ENCODE measurements around the gene CLEC4M.

CLEC4M gene

GRCh38 chr19:7742575-7742974 lies 20.5 kb upstream of the CLEC4M start:
- Histone ChIP-seq H3K4me3 (ENCODE audit: insufficient read depth, low read length, poor library complexity, severe bottlenecking) (no peak overlapping the region), H3K27ac (ENCODE audit: low read depth, low read length) (no peak overlapping the region), H2AFZ (ENCODE audit: low read depth, low read length, severe bottlenecking) (no peak overlapping the region), H4K20me1 (ENCODE audit: low read depth, low read length) (no peaks in the 10 kb centered on the region), H3K27me3 (ENCODE audit: low read length) (no peaks in the 10 kb centered on the region), H3K9me2 (replicated peaks; ENCODE audit: insufficient read depth, low read length) (no peaks in the 10 kb centered on the region), H3K79me2 (ENCODE audit: insufficient read depth, low read length) (no peaks in the 10 kb centered on the region), H3F3A (ENCODE audit: insufficient read depth) (no peaks in the 10 kb centered on the region), H3K9me3 (ENCODE audit: insufficient read depth, low read length) (no peaks in the 10 kb centered on the region), H3K4me2 (ENCODE audit: low read depth, low read length, poor library complexity, severe bottlenecking) (no peak overlapping the region), H3K9ac (ENCODE audit: low read length) (no peak overlapping the region), H3K36me3 (ENCODE audit: low read length) (no peaks in the 10 kb centered on the region)
- TF ChIP-seq EZH2phosphoT487 (conservative IDR thresholded peaks at IDR 0.05; ENCODE audit: low read length) (no peak), CTCF (IDR thresholded peaks at IDR 0.05; ENCODE audit: insufficient read depth, low read length, poor library complexity, severe bottlenecking) (no peak)

GRCh38 chr19:7742991-7743390 lies 20.1 kb upstream of the CLEC4M start:
- Histone ChIP-seq H3K9ac (ENCODE audit: low read length) (no peak overlapping the region), H3K9me3 (ENCODE audit: insufficient read depth, low read length) (no peaks in the 10 kb centered on the region), H3K4me3 (ENCODE audit: insufficient read depth, low read length, poor library complexity, severe bottlenecking) (no peak overlapping the region), H3K9me2 (replicated peaks; ENCODE audit: insufficient read depth, low read length) (no peaks in the 10 kb centered on the region), H3K79me2 (ENCODE audit: insufficient read depth, low read length) (no peaks in the 10 kb centered on the region), H3F3A (ENCODE audit: insufficient read depth) (no peaks in the 10 kb centered on the region), H3K27me3 (ENCODE audit: low read length) (no peaks in the 10 kb centered on the region), H3K27ac (ENCODE audit: low read depth, low read length) (no peak overlapping the region), H4K20me1 (ENCODE audit: low read depth, low read length) (no peaks in the 10 kb centered on the region), H2AFZ (ENCODE audit: low read depth, low read length, severe bottlenecking) (no peak overlapping the region), H3K36me3 (ENCODE audit: low read length) (no peaks in the 10 kb centered on the region), H3K4me2 (ENCODE audit: low read depth, low read length, poor library complexity, severe bottlenecking) (no peak overlapping the region)
- TF ChIP-seq EZH2phosphoT487 (conservative IDR thresholded peaks at IDR 0.05; ENCODE audit: low read length) = no peak
- TF ChIP-seq CTCF (IDR thresholded peaks at IDR 0.05; ENCODE audit: insufficient read depth, low read length, poor library complexity, severe bottlenecking) = no peak

- Histone ChIP-seq H3K9me2 (replicated peaks; ENCODE audit: insufficient read depth, low read length) (no peaks in the 10 kb centered on the region), H3K79me2 (ENCODE audit: insufficient read depth, low read length) (no peaks in the 10 kb centered on the region), H3K4me3 (ENCODE audit: insufficient read depth, low read length, poor library complexity, severe bottlenecking) (no peak overlapping the region), H3F3A (ENCODE audit: insufficient read depth) (no peaks in the 10 kb centered on the region), H3K36me3 (ENCODE audit: low read length) (no peaks in the 10 kb centered on the region), H4K20me1 (ENCODE audit: low read depth, low read length) (no peaks in the 10 kb centered on the region), H3K27ac (ENCODE audit: low read depth, low read length) (no peak overlapping the region), H3K27me3 (ENCODE audit: low read length) (no peaks in the 10 kb centered on the region), H3K9ac (ENCODE audit: low read length) (no peak overlapping the region), H3K4me2 (ENCODE audit: low read depth, low read length, poor library complexity, severe bottlenecking) (no peak overlapping the region), H3K9me3 (ENCODE audit: insufficient read depth, low read length) (no peaks in the 10 kb centered on the region), H2AFZ (ENCODE audit: low read depth, low read length, severe bottlenecking) (no peak overlapping the region)
- no peak for TF ChIP-seq CTCF (IDR thresholded peaks at IDR 0.05; ENCODE audit: insufficient read depth, low read length, poor library complexity, severe bottlenecking)
- no peak for TF ChIP-seq EZH2phosphoT487 (conservative IDR thresholded peaks at IDR 0.05; ENCODE audit: low read length)
Observed at GRCh38 chr19:7743425-7743841, 19.6 kb upstream of the CLEC4M start.

Data from SU-DHL-6 (cell line).